Nephron (organoid): Measurements from ENCODE around the gene VWA8.
A peak's percentile ranks its signal among the peaks of the same experiment; 100 is the strongest.

Experiments used
- H3K27ac Mint-ChIP-seq, 3 experiments: 2 replicates each; pipeline ENCODE4 v1.8.0; 2020; ENCODE audit warnings: mixed read lengths in 3 of 3, mild to moderate bottlenecking in 2 of 3, moderate library complexity in 1 of 3
- H3K27me3 Mint-ChIP-seq: 2 replicates; pipeline ENCODE4 v1.8.0; 2021; ENCODE audit warnings: low read depth, mild to moderate bottlenecking, moderate library complexity, mixed read lengths
- H3K36me3 Mint-ChIP-seq: 2 replicates; pipeline ENCODE4 v1.8.0; 2020; ENCODE audit warnings: low read depth, mixed read lengths
- H3K4me1 Mint-ChIP-seq: 2 replicates; pipeline ENCODE4 v1.8.0; 2020; ENCODE audit warnings: mixed read lengths
- H3K4me3 Mint-ChIP-seq, 3 experiments: 2 replicates each; pipeline ENCODE4 v1.8.0; 2020; ENCODE audit warnings: mild to moderate bottlenecking in 3 of 3, mixed read lengths in 3 of 3, moderate library complexity in 2 of 3
- H3K9me3 Mint-ChIP-seq: 2 replicates; pipeline ENCODE4 v1.8.0; 2020; ENCODE audit warnings: mixed read lengths
- CTCF ChIP-seq, 3 experiments: fragments of 200-600 bp; sonication (generic); IDR thresholded peaks; one replicate each; pipeline ENCODE4 v1.5.0; 2021; ENCODE audit warnings: antibody characterized with exemption in 3 of 3; ENCODE audit not compliant: unreplicated experiment in 3 of 3

Gene VWA8

DNA sequence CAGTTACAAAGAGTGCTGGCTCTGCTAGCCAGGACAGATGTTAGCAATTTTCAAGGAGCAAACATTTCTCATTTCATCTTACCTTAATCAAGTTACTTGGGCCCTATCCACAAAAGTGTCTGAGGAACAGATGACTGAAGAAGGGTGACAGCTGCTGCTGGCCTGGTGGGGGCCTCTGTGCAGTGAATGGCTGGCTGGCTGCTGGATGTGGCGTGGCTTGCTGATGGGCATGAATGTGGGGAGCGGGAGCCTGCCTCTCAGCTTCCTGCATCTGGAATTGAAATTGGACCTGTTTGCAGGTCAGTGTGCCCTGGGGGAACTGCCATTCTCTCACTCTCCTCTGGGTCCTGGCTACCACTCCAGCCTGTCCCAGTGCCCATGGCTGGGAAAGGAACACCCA, 408.9 kb downstream of the VWA8 start:
- no peak for TF ChIP-seq CTCF (IDR thresholded peaks at IDR 0.05; ENCODE audit: unreplicated experiment in 3 of 3)
- Mint-ChIP-seq H3K36me3 (no peaks in the 10 kb centered on the region), H3K27me3 (peaks cover 19% of the 10 kb centered on the region), H3K4me1 (peaks cover 46% of the 10 kb centered on the region), H3K27ac (peak overlapping the region in 1 of 3 experiments; percentile 38), H3K9me3 (no peaks in the 10 kb centered on the region), H3K4me3 (no peak overlapping the region)

GRCh38 chr13:41550276-41550675, 410.6 kb downstream of the VWA8 start:
- TF ChIP-seq CTCF (IDR thresholded peaks at IDR 0.05; ENCODE audit: unreplicated experiment in 3 of 3), result no peak
- Mint-ChIP-seq H3K27ac (no peak overlapping the region), H3K9me3 (no peaks in the 10 kb centered on the region), H3K4me3 (no peak overlapping the region), H3K36me3 (no peaks in the 10 kb centered on the region), H3K27me3 (peaks cover 19% of the 10 kb centered on the region), H3K4me1 (peaks cover 53% of the 10 kb centered on the region)

DNA sequence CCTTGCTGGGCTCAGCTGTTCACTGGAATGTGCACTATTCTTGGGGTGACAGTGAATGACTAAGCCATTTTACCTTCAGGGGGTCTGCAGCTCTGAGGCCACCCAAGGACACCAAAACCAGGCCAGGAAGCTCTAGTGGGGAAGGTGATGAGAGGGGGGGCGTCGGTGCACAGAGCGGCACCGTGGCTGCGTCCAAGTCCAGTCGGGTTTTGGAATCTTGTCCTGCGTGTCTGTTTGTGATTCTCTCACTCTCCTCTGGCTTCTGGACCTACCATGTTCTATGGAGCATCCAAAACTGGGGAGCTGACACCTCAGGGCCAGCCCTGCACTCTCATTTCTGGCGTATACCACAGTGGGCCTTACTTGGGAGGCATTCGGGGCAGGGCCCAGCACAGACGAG, 411.4 kb downstream of the VWA8 start:
- Mint-ChIP-seq H3K36me3 (no peaks in the 10 kb centered on the region), H3K9me3 (no peaks in the 10 kb centered on the region), H3K4me1 (peaks cover 53% of the 10 kb centered on the region), H3K27ac (peak overlapping the region; percentile 26 to 48 (median 41)), H3K4me3 (no peak overlapping the region), H3K27me3 (peaks cover 19% of the 10 kb centered on the region)
- TF ChIP-seq CTCF (IDR thresholded peaks at IDR 0.05; ENCODE audit: unreplicated experiment in 3 of 3), result no peak

DNA sequence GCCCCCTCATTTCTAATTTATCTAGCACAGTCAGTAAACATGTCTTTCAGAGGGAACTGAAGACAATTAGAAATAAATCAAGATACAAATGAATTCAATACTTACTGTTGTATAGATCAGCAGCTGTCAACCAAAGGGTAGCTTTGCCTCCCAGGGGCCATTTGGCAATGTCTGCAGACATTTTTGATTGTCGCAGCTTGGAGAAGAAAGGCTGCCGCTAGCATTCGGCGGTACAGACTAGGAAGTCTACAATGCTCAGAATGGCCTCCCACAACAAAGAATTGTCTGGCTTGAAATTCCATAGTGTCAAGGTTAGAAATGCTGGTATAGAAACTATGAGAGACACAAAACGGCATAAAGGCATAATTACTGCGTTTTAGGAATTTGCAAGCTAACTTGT, 412.0 kb downstream of the VWA8 start:
- H3K27me3 Mint-ChIP-seq, result peaks cover 19% of the 10 kb centered on the region
- H3K27ac Mint-ChIP-seq, result peak overlapping the region; percentile 26 to 48 (median 41)
- peaks cover 3% of the 10 kb centered on the region for H3K9me3 Mint-ChIP-seq
- peaks cover 49% of the 10 kb centered on the region for H3K4me1 Mint-ChIP-seq
- no peak for TF ChIP-seq CTCF (IDR thresholded peaks at IDR 0.05; ENCODE audit: unreplicated experiment in 3 of 3)
- peaks cover 3% of the 10 kb centered on the region for H3K36me3 Mint-ChIP-seq
- H3K4me3 Mint-ChIP-seq, result no peak overlapping the region

DNA sequence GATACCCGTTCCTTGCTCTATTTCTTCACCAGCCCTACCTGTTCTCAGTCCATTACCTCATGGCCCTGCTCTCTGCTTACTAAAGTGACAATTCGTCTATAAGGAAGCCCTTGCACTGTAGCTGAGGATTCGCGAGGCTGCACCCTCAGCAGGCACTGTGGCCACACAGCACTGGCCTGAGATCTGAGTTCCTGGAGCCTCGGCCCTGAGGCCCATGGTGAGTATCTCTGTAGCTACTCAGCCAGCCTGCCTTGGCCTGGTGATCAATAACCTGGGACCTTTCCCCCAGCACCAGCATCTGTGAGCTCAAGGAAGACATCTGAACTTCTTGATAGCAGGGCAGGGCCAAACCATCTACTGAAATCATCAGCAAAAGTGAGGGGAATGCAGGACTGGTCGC, 412.9 kb downstream of the VWA8 start:
- Mint-ChIP-seq H3K27me3 (peaks cover 16% of the 10 kb centered on the region), H3K4me3 (no peak overlapping the region), H3K36me3 (peaks cover 4% of the 10 kb centered on the region), H3K9me3 (peaks cover 8% of the 10 kb centered on the region), H3K4me1 (peaks cover 40% of the 10 kb centered on the region), H3K27ac (peak overlapping the region; percentile 63 to 82 (median 76))
- no peak for TF ChIP-seq CTCF (IDR thresholded peaks at IDR 0.05; ENCODE audit: unreplicated experiment in 3 of 3)

DNA sequence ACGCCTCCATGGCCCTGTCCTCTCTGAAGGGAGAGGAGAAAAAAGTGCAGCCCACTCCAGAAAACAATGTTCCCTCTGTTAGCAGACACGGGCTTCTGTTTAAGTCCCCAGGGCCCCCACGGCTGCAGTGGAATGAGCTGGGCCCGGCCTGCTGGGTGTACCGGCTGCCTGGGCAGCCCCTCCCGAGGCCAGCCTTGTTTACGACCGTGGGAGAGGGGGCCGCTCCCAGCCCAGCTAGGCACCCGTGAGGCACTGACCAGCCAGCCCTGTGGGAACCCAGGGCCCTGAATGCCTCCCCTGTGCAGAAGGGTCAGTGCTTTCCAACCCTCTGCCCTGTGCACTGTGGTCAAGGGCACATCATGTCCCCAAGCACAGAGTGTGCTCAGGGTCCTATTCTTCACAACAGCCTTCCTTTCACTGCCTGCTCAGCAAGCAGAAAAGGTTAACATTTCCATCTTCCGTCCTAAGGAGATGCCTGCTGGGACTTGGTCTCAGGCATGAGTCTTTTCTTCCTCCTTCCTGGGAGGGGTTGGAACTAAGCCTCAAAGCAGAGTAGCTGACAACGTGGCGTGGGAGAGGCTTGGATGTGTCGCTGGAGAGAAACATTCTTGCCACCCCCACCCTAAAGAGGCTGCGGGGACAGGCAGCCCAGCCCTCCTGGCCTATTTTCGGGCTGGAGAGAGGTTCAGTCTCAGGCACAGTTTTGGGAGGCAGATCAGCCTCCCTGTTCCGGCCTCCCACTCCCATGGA, 413.5 kb downstream of the VWA8 start:
- peak overlapping the region; percentile 63 to 82 (median 76) for H3K27ac Mint-ChIP-seq
- H3K4me1 Mint-ChIP-seq, result peaks cover 34% of the 10 kb centered on the region
- H3K9me3 Mint-ChIP-seq, result peaks cover 8% of the 10 kb centered on the region
- TF ChIP-seq CTCF (IDR thresholded peaks at IDR 0.05; ENCODE audit: unreplicated experiment in 3 of 3), result no peak
- peaks cover 16% of the 10 kb centered on the region for H3K27me3 Mint-ChIP-seq
- peaks cover 4% of the 10 kb centered on the region for H3K36me3 Mint-ChIP-seq
- peak overlapping the region in 1 of 3 experiments; percentile 15 for H3K4me3 Mint-ChIP-seq
